Measurements from ENCODE around the gene DHRS7. TPM values are rescaled to one million over a fixed set of nuclear protein-coding genes. Genes with fewer than 3 reads are reported as not detected.

The DHRS7 gene
- total and polyA plus RNA-seq, 2 experiments from 2014 or later: 39.3 to 39.4 TPM

GRCh38 chr14:60199321-60199720 lies 34.1 kb upstream of the DHRS7 start:
- Mint-ChIP-seq H3K27me3 (ENCODE audit: insufficient read depth, low read depth, poor library complexity) (no peaks in the 10 kb centered on the region), H3K36me3 (ENCODE audit: low read depth) (no peaks in the 10 kb centered on the region; the same call in 2 of the 3 replicates), H3K4me3 (no peak overlapping the region), H3K27ac (no peak overlapping the region), H3K9me3 (peaks cover 10% of the 10 kb centered on the region), H3K4me1 (peaks cover 26% of the 10 kb centered on the region)
- no peaks in the 10 kb centered on the region for H4K20me1 ChIP-seq (replicated peaks; ENCODE audit: insufficient read depth)
- TF ChIP-seq CTCF (conservative IDR thresholded peaks at IDR 0.05; ENCODE audit: low read depth in 2 of 2) (no peak), ZNF114 (CRISPR knock-in tag; IDR thresholded peaks at IDR 0.05) (no peak), ZNF462 (CRISPR knock-in tag; IDR thresholded peaks at IDR 0.05) (no peak), ZNF331 (CRISPR knock-in tag; IDR thresholded peaks at IDR 0.05; ENCODE audit: low read depth) (no peak)
- no peak overlapping the region for H3K27ac ChIP-seq (ENCODE audit: low read depth)
- H3K27me3 ChIP-seq (ENCODE audit: insufficient read depth): no peaks in the 10 kb centered on the region
- H3F3A ChIP-seq (replicated peaks; ENCODE audit: low read depth): no peaks in the 10 kb centered on the region
- no peaks in the 10 kb centered on the region; the same call in 1 of the 2 replicates for H3K36me3 ChIP-seq (ENCODE audit: insufficient read depth)
- H3K4me1 ChIP-seq (ENCODE audit: insufficient read depth): peaks cover 30% of the 10 kb centered on the region
- ATAC-seq (no peak), DNase-seq (ENCODE audit: low spot score) (no peak)
- no peak overlapping the region for H3K4me3 ChIP-seq
- H3K79me2 ChIP-seq (replicated peaks; ENCODE audit: insufficient read depth): no peaks in the 10 kb centered on the region
- H3K9me2 ChIP-seq (ENCODE audit: insufficient read depth): peaks cover 6% of the 10 kb centered on the region
- no peak overlapping the region for H3K4me2 ChIP-seq
- no peak overlapping the region for H2AFZ ChIP-seq
